NCI-H2227 treated with DMSO at 0.1 percent for 48 hours (cell line): ENCODE data around the gene FITM1.

ENCODE experiments used
- DNase-seq: peaks from one replicate; lab custom pipeline; 2025; lab: John Stamatoyannopoulos, UW

The FITM1 gene

GRCh38 chr14:24139272-24139934, 8.9 kb downstream of the FITM1 start:
- DNase-seq = no peak

- peak; percentile 99 for DNase-seq
These were observed 10.8 kb downstream of the FITM1 start, which contains the start of gene EMC9 for GRCh38 chr14:24141097-24141880. EMC9 (minus strand) TSS chr14:24141591; CDS start chr14:24141304, 287 bp downstream.

GRCh38 chr14:24143511-24143910, 13.1 kb downstream of the FITM1 start:
- no peak for DNase-seq

- no peak for DNase-seq
These were observed 14.0 kb downstream of the FITM1 start for GRCh38 chr14:24144451-24144850.

- no peak for DNase-seq
These were observed 14.8 kb downstream of the FITM1 start for GRCh38 chr14:24145219-24145618.

- DNase-seq = no peak
These were observed 15.4 kb downstream of the FITM1 start for GRCh38 chr14:24145690-24146452.

GRCh38 chr14:24146453-24146977, 16.1 kb downstream of the FITM1 start, which contains the start of gene PSME2:
PSME2 (minus strand) TSS chr14:24146610; CDS start chr14:24146581, 29 bp downstream.
- DNase-seq = peak; percentile 96

- peak; percentile 97 for DNase-seq
These were observed 16.7 kb downstream of the FITM1 start, which contains the start of gene RNF31 for GRCh38 chr14:24146978-24147760. RNF31 (plus strand) TSS chr14:24147498; CDS start chr14:24147699, 201 bp downstream.

- DNase-seq = no peak
These were observed 17.4 kb downstream of the FITM1 start for GRCh38 chr14:24147761-24148428.

GRCh38 chr14:24149302-24149969, 19.0 kb downstream of the FITM1 start:
- no peak for DNase-seq

- DNase-seq = no peak
These were observed 19.6 kb downstream of the FITM1 start for GRCh38 chr14:24150061-24150460.

- no peak for DNase-seq
These were observed 20.1 kb downstream of the FITM1 start for GRCh38 chr14:24150567-24150966.

- DNase-seq = no peak
These were observed 20.5 kb downstream of the FITM1 start for GRCh38 chr14:24150993-24151392.

- no peak for DNase-seq
These were observed 21.1 kb downstream of the FITM1 start for GRCh38 chr14:24151404-24152080.

GRCh38 chr14:24155100-24155499, 24.6 kb downstream of the FITM1 start:
- DNase-seq = no peak

- DNase-seq = no peak
These were observed 26.4 kb downstream of the FITM1 start for GRCh38 chr14:24156840-24157239.

- DNase-seq = no peak
These were observed 26.9 kb downstream of the FITM1 start for GRCh38 chr14:24157331-24157730.

- DNase-seq = no peak
These were observed 29.5 kb downstream of the FITM1 start for GRCh38 chr14:24159777-24160498.

- DNase-seq = no peak
These were observed 30.0 kb downstream of the FITM1 start for GRCh38 chr14:24160499-24160849.
